DND-41 (cell line): Measurements from ENCODE around the gene CFAP100.

Experiments used
- EZH2 ChIP-seq: IDR thresholded peaks from 3 replicates; pipeline ENCODE4 v1.6.1; 2012; ENCODE audit warnings: borderline replicate concordance, low read depth, mild to moderate bottlenecking, moderate library complexity, low read length, inconsistent platforms; ENCODE audit not compliant: severe bottlenecking
- TF ChIP-seq, protein P1 (sequence below): IDR thresholded peaks from 2 replicates; pipeline ENCODE4 v1.5.1; 2012; ENCODE audit warnings: borderline replicate concordance, low read length, moderate library complexity, mild to moderate bottlenecking; ENCODE audit not compliant: poor library complexity, severe bottlenecking; ENCODE audit errors: extremely low read depth

DNA sequence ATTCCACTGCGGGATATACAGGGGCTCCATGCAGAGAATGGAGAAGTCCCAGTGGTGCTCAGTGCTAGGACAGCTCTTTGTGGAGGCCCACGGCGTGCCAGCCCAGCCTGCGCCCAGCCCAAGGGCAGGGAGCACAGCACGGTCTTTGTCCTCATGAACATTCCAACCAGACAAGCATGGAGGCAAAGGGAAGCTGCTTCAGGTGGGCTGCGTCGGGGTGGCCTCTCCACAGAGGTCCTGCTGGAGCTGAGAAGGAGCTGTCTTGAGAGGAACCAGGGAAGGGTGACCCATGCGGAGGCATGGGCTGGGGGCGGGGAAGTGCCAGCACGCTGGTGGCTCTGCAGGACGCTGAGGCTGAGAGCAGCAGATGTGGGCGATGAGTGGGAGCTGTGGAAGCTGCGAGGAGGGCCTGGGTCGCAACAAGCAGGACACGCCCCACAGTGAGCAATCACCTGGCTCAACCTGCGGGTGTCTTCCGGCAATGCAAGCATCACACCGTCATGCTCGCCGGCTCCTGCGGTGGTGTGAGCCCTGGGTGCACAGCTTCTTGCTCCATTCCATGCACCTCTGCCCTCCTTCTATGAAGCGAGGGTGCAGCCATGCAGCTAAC lies 23.5 kb upstream of the CFAP100 start:
- TF ChIP-seq, protein P1, sequence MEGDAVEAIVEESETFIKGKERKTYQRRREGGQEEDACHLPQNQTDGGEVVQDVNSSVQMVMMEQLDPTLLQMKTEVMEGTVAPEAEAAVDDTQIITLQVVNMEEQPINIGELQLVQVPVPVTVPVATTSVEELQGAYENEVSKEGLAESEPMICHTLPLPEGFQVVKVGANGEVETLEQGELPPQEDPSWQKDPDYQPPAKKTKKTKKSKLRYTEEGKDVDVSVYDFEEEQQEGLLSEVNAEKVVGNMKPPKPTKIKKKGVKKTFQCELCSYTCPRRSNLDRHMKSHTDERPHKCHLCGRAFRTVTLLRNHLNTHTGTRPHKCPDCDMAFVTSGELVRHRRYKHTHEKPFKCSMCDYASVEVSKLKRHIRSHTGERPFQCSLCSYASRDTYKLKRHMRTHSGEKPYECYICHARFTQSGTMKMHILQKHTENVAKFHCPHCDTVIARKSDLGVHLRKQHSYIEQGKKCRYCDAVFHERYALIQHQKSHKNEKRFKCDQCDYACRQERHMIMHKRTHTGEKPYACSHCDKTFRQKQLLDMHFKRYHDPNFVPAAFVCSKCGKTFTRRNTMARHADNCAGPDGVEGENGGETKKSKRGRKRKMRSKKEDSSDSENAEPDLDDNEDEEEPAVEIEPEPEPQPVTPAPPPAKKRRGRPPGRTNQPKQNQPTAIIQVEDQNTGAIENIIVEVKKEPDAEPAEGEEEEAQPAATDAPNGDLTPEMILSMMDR, result no peak
- TF ChIP-seq EZH2, result no peak
